Measurements from ENCODE around the gene TPM2. TPM values are rescaled to one million over a fixed set of nuclear protein-coding genes. Genes with fewer than 3 reads are reported as not detected.
"Not testable (repeated sequence)": the region's sequence is repeated elsewhere in the genome, so short reads cannot be mapped to it uniquely, and the experiment has no call there.

Gene TPM2
- polyA plus RNA-seq, 12 donors = 1,434 to 10,856 (median 6,506) TPM

DNA sequence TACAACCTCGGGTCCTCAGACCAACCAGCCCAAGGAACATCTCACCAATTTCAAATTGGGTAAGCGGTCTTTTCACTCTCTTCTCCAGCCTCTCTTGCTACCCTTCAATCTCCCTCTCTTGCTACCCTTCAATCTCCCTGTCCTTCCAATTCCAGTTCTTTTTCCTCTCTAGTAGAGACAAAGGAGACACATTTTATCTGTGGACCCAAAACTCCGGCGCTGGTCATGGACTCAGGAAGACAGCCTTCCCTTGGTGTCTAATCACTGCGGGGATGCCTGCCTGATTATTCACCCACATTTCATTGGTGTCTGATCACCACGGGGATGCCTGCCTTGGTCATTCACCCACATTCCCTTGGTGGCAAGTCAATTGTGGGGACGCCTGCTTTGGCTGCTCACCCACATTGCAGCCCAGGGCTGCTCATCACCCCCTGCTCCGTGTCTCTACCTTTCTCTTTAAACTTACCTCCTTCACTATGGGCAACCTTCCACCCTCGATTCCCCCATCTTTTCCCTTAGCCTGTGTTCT, 52.2 kb downstream of the TPM2 start:
- not testable (repeated sequence) for DNase-seq

DNA sequence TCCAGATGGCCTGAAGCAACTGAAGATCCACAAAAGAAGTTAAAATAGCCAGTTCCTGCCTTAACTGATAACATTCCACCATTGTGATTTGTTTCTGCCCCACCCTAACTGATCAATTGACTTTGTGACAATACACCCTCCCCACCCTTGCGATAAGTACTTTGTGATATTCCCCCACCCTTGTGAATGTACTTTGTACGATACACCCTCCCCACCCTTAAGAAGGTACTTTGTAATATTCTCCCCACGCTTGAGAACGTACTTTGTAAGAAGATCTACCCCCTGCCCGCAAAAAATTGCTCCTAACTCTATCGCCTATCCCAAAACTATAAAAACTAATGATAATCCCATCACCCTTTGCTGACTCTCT, 52.9 kb downstream of the TPM2 start:
- not testable (repeated sequence) for DNase-seq

DNA sequence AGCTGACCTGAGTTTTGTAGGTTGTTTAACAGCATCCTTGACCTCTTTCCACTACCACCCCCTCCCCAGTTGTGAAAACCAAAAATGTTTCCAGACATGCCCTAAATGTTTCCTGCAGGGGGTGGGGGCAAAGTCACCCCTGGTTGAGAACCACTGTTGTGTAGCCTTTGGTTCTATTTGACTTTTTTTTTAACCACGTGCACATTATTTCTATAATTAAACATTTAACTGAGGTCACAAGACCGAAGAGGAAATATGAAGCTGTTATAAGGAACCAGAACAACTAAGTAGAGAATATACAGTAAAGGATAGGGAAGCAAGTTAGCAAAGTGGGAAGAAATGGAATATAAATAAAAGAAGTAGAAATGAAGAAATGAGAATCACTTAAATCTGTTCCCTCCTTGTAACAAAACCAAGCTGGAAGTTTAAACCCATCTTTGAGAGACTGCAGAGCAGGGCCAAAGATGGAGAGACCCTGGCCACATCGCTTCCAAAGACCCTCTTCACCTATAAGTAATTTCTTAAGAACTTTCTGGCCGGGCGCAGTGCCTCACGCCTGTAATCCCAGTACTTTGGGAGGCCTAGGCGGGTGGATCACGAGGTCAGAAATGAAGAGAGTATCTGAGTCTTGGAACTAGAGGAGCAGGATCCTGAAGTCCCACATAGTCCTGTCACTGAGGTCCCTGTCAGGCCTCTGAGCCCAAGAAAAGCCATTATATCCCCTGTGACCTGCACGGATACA, 53.4 kb downstream of the TPM2 start:
- DNase-seq = no peak

DNA sequence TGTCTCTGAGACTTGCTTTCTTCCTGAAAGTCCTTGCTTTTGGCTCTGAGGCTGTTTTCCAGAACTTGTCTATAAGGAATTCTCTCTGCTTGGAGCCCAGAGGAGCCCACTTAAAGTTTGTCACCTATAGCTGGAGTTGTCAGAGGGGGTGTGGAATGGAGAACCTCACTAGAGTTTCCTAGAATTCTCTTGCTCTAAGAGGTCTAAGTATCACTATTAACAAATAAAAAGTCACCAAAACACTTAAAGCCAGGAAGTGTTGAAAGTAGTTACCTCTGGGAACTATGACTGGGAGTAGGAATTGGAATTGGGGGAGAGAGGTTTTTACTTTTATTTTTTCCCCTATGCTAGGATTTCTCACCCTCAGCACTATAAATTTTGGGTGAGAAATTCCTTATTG, 54.0 kb downstream of the TPM2 start:
- DNase-seq = no peak

Other genes with a start within 250 kb of the TPM2 start
- gene RUSC2, start 199.8 kb downstream of the TPM2 start, polyA plus RNA-seq (ENCODE audit: insufficient read length in 12 of 12) = 10 to 100 TPM in 11 of 12 donors, not detected in 1; 42.6 to 79.5 (median 60.8) TPM
- gene TESK1, start 84.7 kb downstream of the TPM2 start, polyA plus RNA-seq (ENCODE audit: insufficient read length in 12 of 12) = 10 to 100 TPM in 11 of 12 donors, not detected in 1; 27.1 to 42.8 (median 33.8) TPM
- gene CD72, start 71.5 kb downstream of the TPM2 start, polyA plus RNA-seq (ENCODE audit: insufficient read length in 12 of 12) = 1 to 10 TPM in 10 of 12 donors, not detected in 2; 1.0 to 4.8 (median 2.1) TPM
- gene SIT1, start 39.0 kb downstream of the TPM2 start, polyA plus RNA-seq (ENCODE audit: insufficient read length in 12 of 12) = 1 to 10 TPM in 1 of 12 donors, under 1 TPM in 8, not detected in 3; 0.13 to 2.3 (median 0.20) TPM
- gene RMRP, start 31.9 kb downstream of the TPM2 start, polyA plus RNA-seq (ENCODE audit: insufficient read length in 12 of 12) = not detected
- gene CCDC107, start 31.6 kb downstream of the TPM2 start, polyA plus RNA-seq (ENCODE audit: insufficient read length in 12 of 12) = 10 to 100 TPM in 10 of 12 donors, not detected in 2; 12.4 to 21.7 (median 16.1) TPM
- 1 to 10 TPM in 11 of 12 donors, not detected in 1; 3.3 to 8.0 (median 5.2) TPM for gene ARHGEF39, start 24.7 kb downstream of the TPM2 start, polyA plus RNA-seq (ENCODE audit: insufficient read length in 12 of 12)
- 1 to 10 TPM in 4 of 12 donors, under 1 TPM in 6, not detected in 2; 0.42 to 6.9 (median 0.75) TPM for gene CA9, start 16.0 kb downstream of the TPM2 start, polyA plus RNA-seq (ENCODE audit: insufficient read length in 12 of 12)
- 100 to 1,000 TPM in 3 of 12 donors, 10 to 100 TPM in 8, not detected in 1; 83.0 to 108 (median 90.3) TPM for gene TLN1, start 42.3 kb upstream of the TPM2 start, polyA plus RNA-seq (ENCODE audit: insufficient read length in 12 of 12)
- 10 to 100 TPM in 11 of 12 donors, not detected in 1; 21.3 to 45.7 (median 24.9) TPM for gene CREB3, start 42.7 kb upstream of the TPM2 start, polyA plus RNA-seq (ENCODE audit: insufficient read length in 12 of 12)
- 10 to 100 TPM in 11 of 12 donors, not detected in 1; 33.9 to 87.1 (median 55.8) TPM for gene GBA2, start 59.3 kb upstream of the TPM2 start, polyA plus RNA-seq (ENCODE audit: insufficient read length in 12 of 12)
- gene RGP1, start 59.4 kb upstream of the TPM2 start, polyA plus RNA-seq (ENCODE audit: insufficient read length in 12 of 12) = 10 to 100 TPM in 11 of 12 donors, not detected in 1; 15.1 to 21.8 (median 19.8) TPM
- gene MSMP, start 64.4 kb upstream of the TPM2 start, polyA plus RNA-seq (ENCODE audit: insufficient read length in 12 of 12) = 1 to 10 TPM in 1 of 12 donors, under 1 TPM in 1, not detected in 10; 0.98 to 1.4 TPM
- 10 to 100 TPM in 11 of 12 donors, not detected in 1; 14.4 to 30.9 (median 26.3) TPM for gene NPR2, start 101.7 kb upstream of the TPM2 start, polyA plus RNA-seq (ENCODE audit: insufficient read length in 12 of 12)
- gene SPAG8, start 122.3 kb upstream of the TPM2 start, polyA plus RNA-seq (ENCODE audit: insufficient read length in 12 of 12) = 1 to 10 TPM in 10 of 12 donors, not detected in 2; 1.7 to 4.0 (median 2.2) TPM
- gene HINT2, start 125.1 kb upstream of the TPM2 start, polyA plus RNA-seq (ENCODE audit: insufficient read length in 12 of 12) = 10 to 100 TPM in 11 of 12 donors, not detected in 1; 25.7 to 40.7 (median 29.3) TPM
- under 1 TPM in 10 of 12 donors, not detected in 2; 0.07 to 0.62 (median 0.23) TPM for gene FAM221B, start 138.8 kb upstream of the TPM2 start, polyA plus RNA-seq (ENCODE audit: insufficient read length in 12 of 12)
- gene TMEM8B, start 139.3 kb upstream of the TPM2 start, polyA plus RNA-seq (ENCODE audit: insufficient read length in 12 of 12) = 10 to 100 TPM in 11 of 12 donors, not detected in 1; 12.0 to 33.1 (median 22.2) TPM
- under 1 TPM in 4 of 12 donors, not detected in 8; 0.13 to 0.31 (median 0.17) TPM for gene OR13J1, start 180.5 kb upstream of the TPM2 start, polyA plus RNA-seq (ENCODE audit: insufficient read length in 12 of 12)
- 1 to 10 TPM in 8 of 12 donors, under 1 TPM in 2, not detected in 2; 0.18 to 2.6 (median 1.5) TPM for gene HRCT1, start 216.3 kb upstream of the TPM2 start, polyA plus RNA-seq (ENCODE audit: insufficient read length in 12 of 12)
- gene SPAAR, start 219.6 kb upstream of the TPM2 start, polyA plus RNA-seq (ENCODE audit: insufficient read length in 12 of 12) = 1 to 10 TPM in 10 of 12 donors, not detected in 2; 1.1 to 2.8 (median 1.9) TPM

Data from muscle of arm (tissue), 12 donors.